Brain pericyte (primary cell): ENCODE measurements around the gene DNAH14.

Source experiments
- DNase-seq: peaks from one replicate; pipeline ENCODE4 v3.0.0-alpha.2; 2012; ENCODE audit warnings: low read depth, low spot score

Gene DNAH14

GRCh38 chr1:225428068-225428880, 498.8 kb downstream of the DNAH14 start:
- DNase-seq = peak; percentile 50

DNA sequence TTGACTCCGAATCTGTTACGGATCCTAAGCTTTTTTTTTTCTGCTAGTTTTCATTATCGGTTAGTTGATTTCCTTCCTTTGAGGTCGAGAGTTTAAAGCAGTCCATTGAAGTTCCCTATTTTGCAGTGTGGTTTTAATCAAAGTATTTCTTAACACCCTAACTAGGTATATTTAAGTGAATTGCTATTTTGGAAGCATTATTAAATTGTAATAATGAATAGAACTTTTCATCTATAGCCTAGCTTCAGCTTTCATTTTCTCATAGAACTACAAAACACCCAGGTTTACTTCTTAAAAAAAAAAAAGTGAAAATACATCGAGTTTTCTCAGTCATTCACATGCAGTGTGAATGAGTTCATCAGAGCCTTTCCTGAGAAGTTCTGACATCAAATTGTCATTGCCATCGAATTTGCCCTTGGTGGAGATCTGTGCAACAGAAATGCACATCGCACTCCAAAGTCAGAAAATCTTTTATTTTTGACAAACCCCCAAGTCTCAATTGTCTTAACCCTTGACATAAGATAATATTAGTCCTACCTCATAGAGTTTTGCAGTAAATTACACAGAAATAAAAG, 499.5 kb downstream of the DNAH14 start:
- DNase-seq = no peak

GRCh38 chr1:225430301-225430700, 500.8 kb downstream of the DNAH14 start:
- DNase-seq = no peak

DNA sequence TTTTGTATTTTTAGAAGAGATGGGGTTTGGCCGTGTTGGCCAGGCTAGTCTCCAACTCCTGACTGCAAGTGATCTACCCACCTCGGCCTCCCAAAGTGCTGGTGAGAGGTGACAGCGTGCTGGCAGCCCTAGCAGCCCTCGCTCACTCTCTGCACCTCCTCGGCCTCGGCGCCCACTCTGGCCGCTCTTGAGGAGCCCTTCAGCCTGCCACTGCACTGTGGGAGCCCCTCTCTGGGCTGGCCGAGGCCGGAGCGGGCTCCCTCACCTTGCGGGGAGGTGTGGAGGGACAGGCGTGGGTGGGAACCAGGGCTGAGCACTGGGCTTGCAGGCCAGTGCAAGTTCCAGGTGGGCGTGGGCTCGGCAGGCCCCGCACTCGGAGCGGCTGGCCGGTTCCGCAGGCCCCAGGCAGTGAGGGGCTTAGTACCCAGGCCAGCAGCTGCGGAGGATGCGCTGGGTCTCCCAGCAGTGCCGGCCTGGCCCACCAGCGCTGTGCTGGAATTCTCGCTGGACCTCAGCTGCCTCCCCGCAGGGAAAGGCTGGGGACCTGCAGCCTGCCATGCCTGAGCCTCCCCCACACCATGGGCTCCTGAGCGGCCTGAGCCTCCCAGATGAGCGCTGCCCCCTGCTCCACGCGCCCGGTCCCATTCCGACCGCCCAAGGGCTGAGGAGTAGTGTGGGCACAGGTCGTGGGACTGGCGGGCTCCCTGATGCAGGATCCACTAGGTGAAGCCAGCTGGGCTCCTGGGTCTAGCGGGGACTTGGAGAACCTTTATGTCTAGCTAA, 501.8 kb downstream of the DNAH14 start:
- DNase-seq = no peak

DNA sequence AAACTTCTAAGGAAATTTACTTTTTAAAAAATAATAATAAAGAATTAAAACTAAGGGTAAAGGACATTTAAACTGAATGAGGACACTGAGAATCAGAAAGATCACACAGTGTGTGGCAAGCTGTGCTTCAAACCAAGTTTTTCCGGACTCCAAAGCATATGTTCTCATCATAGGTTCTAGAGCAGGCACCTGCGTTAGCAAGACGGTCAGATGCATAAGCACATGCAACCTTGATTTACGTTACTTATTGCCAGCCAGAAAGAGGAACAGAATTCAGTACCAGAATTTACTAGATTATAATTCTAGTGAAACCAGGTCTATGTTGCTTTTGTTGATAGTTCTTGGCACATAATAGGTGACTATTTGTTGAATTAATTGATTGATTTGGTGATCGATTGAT, 504.6 kb downstream of the DNAH14 start:
- DNase-seq = no peak

GRCh38 chr1:225435076-225435475, 505.6 kb downstream of the DNAH14 start:
- DNase-seq = no peak

- no peak for DNase-seq
Measured at GRCh38 chr1:225435487-225435886, 506.0 kb downstream of the DNAH14 start.

GRCh38 chr1:225435957-225436392, 506.5 kb downstream of the DNAH14 start:
- no peak for DNase-seq

- no peak for DNase-seq
Measured at GRCh38 chr1:225437710-225438437, 508.4 kb downstream of the DNAH14 start.

GRCh38 chr1:225440380-225441221, 511.1 kb downstream of the DNAH14 start:
- no peak for DNase-seq

- no peak for DNase-seq
Measured at GRCh38 chr1:225441314-225442122, 512.0 kb downstream of the DNAH14 start.

GRCh38 chr1:225442123-225442505, 512.6 kb downstream of the DNAH14 start:
- no peak for DNase-seq

DNA sequence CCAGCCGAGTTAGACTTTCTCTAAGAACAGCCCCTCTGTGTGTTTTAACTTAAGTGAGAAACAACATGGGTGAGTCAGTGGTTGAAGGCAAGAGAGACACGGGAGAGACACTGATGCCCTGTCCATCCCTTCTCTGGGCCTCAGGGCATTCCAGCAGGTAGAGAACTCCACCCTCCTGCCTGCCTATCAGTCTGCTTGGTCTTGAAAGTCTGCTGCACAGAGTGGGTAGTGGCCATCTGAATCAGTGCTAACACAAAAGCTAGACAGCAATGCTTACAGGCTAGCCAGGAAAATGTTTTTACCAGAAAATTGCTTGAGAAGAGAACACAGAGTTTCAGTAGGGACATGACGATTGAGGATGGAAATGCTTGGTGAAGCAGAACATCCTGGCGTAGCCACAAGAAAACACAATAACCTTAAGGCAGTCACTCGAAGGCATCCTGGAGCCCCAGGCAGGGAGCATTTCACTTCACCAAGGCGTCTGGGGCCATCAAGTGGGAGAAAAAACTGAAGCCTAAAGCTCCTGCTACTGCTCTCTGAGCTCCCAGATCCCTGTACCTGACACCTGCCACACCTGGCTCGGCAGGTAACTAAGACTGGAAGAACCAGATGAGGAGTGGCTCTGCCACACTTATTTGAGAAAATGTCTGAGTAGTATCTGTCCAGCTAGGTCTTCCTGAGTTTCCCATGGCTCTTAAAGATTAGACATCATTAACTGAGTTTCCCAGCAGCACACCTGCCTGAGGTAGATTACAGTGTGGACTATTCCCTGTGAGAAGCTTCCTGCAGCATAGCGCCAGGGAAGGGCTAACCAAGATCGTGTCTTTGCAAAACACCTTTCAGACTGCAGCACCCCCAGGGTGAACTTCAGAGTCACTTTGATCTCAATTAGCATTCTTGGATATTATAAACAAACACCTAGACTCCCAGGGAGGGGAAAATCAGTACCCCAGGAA, 516.4 kb downstream of the DNAH14 start:
- no peak for DNase-seq

DNA sequence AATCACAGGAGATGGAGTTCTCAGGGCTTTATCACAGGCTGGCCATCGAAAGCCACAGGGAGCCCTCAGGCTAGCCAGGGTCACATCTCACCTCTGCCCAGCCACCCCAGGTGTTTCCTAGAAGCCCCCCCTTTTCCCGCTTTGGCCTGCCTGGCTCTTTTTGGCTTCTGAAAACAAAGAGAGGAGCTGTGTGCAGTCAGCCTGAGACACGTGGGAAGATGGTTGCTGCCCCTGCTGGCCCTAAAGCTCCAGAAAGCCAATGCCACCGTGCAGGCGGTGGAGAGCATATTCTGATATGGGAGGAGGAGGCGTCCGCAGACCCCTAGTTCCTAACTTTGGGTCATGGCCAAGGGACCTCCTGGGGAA, 517.1 kb downstream of the DNAH14 start:
- DNase-seq = no peak

GRCh38 chr1:225446981-225447615, 517.6 kb downstream of the DNAH14 start:
- no peak for DNase-seq

GRCh38 chr1:225447650-225448089, 518.2 kb downstream of the DNAH14 start:
- no peak for DNase-seq

DNA sequence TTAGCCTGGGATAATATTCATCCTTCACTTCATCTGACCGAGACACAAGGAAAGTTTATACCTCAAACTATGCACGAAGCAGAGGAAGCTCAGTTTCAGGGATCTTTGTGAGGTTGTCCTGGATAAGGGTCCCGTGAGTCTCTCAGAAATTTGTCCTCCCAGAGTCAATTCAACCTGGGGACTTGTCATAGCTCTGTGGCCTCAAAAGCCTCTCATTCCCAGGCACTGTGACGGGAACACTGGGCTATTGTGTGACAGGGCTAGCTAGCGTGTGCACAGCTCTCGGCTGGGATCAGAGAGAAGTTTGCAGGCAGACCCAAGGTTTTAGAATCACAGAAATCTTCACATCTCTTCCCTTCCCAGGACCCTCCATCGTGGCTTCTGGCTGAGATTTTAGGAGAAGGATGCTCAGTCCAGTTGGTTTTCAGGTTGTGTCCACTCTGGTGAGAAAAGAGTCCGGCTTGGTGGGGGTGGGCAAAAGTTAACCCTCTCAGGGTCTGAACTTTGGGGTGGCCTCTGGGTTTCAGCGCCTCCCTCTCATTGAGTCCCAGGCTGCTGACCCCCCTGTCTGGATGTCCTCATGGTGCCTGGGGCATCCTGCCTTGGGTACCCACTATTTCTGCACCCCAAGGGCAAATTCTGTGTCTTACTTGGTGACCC, 518.8 kb downstream of the DNAH14 start:
- DNase-seq = no peak
